Retina (tissue), 1 donor: Measurements from ENCODE around the gene MYLK.
A peak's percentile ranks its signal among the peaks of the same experiment; 100 is the strongest.
"Not testable (repeated sequence)": the region's sequence is repeated elsewhere in the genome, so short reads cannot be mapped to it uniquely, and the experiment has no call there.

Experiments used
- DNase-seq: peaks from one replicate; pipeline ENCODE4 v3.0.0-alpha.2; 2016

The MYLK gene

DNA sequence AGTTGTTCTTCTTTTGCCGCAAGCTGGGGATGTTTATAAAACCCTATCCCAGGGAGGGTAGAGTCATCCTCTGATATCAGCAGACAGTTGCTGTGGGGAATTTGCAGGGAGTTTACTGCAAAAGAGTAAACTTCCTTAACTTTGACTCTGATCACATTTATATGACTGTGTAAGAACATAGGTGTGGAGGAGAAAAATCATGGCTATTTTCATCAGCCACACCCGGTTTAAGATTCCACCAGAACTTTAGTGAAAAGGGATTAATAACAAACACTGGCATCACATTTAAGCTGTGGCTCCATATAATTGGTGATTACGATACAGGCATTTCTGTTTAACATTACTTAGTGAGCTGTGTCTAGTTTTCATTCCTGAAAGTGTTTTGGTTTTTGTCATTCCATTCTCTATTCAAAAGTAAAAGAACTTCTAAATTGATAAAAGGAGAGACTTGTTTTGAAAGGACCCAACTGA lies 143.1 kb downstream of the MYLK start:
- DNase-seq: no peak

DNA sequence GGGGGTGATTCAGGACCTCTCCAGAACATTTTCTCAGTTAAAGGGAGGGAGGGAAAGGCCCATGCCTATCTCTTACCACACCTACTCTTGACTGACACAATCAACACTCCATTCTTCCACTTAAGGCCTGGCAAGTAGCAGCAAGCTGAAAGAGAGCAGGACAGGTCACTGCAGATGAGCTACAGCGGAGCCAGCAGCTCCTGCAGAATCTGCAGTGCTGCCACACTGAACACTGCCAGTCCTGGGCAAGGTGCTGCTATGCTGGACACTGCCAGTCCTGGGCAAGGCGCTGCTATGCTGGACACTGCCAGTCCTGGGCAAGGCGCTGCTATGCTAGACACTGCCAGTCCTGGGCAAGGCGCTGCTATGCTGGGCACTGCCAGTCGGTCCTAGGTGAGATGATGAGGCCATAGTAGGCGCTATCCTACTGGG lies 143.7 kb downstream of the MYLK start:
- no peak for DNase-seq

DNA sequence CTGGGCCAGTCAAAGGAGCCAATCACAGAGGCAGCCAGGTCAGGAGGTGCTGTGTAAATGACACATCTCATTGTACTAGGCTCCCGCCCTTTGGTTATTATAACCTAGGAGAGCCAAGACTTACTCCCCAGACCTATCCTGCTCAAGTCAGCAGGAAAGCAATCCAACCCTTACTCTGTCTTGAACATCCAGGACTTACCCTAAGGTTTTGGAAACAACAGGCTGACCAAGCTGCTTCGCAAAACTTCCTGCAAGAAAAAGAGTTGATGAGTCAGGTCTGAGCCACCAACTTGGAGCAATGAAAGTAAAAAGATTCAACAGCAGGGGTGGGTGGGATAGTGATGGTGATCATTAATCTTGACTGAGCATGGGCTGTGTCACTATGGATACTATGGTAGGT lies 144.4 kb downstream of the MYLK start:
- no peak for DNase-seq

DNA sequence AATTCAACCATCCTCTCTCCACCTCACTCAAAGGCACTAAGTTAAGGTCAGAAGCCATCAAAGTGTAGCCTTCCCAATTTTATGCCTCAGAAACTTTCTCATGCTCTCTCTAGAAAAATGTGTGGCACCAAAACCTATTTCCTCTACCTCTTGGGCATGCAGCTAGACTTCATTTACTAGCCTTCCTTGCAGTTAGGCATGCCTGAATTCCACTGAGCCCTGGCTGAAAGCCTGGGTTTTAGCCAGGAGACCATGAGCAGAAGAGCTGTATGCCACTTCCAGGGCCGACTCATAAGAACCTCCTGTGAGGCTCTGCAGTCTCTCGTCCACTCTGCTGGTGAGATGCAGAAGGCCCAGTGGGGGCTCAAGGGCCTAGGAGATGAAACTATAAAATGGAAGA lies 145.0 kb downstream of the MYLK start:
- DNase-seq: no peak

DNA sequence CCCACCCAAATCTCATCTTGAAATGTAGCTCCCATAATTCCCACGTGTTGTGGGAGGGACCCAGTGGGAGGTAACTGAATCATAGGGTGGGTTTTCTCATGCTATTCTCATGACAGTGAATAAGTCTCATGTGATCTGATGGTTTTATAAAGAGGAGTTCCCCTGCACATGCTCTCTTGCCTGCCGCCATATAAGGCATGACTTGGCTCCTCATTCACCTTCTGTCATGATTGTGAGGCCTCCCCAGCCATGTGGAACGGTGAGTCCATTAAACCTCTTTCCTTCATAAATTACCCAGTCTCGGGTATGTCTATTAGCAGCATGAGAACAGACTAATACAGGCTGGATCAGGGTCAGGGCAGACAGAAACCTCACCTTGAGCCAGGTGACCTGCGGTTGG lies 145.6 kb downstream of the MYLK start:
- not testable (repeated sequence) for DNase-seq

DNA sequence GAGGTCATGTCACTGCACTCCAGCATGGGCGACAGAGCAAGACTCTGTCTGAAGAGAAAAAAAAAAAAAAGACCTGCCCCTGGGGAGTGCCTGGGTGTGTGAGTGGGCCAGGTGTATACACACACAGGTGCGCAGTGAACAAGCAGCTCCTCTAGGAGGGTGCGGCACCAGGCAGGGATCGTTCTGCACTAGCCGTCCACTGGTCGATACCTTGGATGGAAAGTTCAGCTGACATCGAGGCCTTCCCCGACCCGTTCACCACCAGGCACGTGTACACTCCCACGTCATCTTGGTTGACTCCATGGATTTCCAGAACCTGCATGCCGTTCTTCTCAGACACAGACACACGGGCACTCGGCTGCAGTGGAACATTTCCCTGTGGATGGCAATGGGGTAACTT lies 147.0 kb downstream of the MYLK start:
- DNase-seq: no peak

DNA sequence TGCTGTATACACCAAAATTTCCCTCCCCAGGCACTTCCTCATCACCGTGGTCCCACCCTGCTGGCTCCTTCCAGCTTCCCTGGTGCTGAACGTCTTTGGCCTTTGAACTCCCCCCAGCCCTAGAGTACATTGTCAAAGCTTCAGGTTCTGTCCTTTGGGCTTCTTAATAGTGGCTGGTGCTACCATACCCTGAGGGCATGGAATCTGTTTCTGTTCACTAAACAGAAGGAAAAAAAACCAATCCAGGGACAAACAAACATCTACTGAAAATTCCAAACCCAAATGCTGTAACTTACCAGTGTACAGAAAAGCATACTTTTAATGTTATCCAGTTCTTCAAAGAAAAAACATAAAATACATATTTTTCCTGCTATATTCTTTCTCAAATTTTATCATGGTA lies 148.7 kb downstream of the MYLK start:
- no peak for DNase-seq

DNA sequence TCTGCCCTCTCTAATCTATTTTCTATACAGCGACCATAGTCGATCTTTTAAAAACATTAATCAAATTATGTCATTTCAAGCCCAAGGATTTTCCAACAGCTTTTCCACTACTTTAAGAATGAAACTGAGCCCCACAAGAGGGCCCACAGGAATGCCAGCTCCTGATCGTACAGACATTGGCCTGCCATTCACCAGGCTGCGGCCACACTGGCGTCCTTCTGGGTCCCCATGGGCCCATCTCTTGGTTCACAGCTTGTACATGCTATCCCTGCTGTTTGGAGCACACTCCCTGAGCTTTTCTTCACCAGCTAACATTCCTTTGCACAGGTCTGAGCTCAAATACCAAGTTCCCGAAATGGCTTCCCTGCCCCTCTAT lies 149.6 kb downstream of the MYLK start:
- no peak for DNase-seq

DNA sequence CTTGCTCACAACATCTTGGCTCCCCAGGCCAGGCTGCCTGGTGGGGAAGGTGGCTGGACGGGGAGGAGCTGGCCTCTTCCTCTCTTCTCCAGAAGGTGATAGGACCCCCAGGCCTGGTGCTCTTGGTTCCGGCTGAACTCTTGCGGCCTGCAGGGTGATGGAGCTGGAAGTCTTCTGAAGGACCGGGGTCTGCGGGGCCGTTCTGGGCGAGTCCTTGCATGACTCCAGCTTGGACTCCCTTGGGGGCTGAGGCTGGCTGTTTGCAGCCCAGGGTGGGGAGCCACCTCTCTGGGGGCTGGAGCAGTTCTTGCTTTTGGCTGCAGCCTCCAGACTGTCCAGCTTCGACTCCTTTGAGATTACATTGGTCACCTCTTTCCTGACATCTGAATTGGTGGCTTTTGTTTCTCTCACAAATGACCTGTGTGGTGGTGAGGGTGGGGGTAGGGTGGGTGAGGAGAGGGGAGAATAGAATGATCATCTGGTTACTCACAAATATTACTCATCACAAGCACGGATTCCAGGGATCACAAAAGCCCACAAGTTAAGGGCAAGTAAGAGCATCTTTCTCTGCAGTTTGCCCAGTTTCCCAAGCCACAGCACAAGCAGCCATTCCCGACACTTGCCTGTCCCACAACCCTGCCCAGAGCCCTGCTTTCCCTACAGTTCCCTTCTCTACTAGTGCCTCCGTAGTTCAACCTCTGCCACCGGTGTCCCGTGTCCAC lies 150.2 kb downstream of the MYLK start:
- DNase-seq: no peak

DNA sequence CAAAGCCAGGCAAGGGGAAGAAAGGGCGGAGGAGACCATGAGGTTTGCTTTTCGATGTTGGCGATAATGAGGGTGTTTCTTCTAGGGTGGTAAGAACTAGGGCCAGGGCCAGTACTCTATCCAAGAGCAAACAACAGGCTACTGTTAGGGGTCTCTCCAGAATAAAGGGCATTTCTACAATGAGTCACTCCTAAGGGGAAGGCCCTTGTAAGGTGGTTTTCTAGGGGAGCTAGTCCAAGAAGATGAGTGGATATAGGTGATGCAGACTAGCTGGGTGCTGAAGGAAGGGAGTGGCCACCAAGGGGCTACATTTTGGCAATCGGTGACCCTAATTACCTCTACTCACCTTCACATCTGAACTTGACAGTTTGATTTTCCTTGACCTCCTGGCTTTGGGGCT lies 150.8 kb downstream of the MYLK start:
- no peak for DNase-seq

DNA sequence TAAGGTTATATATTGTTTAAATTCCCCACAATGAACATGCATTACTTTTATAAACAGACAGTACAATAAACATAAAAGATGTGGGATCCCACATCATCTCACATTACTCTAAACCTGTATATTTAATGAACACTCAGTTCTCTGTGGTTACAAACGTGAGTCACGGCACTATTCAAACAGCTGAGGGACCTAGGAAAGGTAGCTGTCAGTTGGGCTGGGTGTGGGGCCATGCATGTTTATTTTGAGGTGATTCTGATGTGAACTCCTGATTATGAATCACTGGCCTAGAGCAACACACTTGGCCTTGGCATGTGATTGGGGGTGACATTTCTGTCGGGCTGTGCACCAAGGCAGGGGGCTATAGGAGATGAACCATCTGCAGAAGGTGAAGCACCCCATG lies 151.7 kb downstream of the MYLK start:
- no peak for DNase-seq

DNA sequence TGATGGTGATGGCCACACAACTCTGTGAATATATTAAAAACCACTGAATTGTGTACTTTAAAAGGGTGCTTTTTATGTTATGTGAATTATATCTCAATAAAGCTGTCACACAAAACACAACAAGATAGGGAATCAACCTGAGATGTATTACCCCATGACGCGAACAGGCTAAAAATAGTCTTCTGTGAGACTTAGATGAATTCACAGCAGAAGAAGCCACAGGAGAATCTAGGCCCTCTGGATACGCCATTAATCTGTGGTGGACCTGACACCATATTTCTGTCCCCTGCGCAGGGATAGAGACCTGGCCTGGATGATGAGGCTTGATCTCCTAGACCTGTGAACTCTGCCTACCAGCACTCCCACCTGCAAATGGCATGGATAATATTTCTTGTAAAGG lies 153.3 kb downstream of the MYLK start:
- no peak for DNase-seq

DNA sequence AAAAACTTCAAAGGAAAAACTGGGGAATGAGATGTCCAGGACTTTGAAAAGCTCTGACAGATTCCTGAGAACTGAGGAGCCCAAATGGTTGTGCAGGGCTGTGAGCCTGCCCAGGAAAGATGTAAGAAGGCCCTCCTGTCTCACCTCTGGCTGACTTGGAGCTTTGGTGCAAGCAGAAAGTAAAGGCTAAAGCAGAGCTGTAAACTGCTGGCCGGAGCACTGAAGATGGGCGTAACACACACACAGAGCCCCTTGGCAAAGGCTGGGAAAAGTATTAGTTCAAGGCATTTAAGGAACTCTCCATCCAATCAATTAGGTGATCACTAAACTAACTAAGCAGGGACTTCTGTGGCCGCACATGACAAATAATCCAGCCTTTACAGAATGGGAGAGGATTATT lies 155.1 kb downstream of the MYLK start:
- DNase-seq: no peak

DNA sequence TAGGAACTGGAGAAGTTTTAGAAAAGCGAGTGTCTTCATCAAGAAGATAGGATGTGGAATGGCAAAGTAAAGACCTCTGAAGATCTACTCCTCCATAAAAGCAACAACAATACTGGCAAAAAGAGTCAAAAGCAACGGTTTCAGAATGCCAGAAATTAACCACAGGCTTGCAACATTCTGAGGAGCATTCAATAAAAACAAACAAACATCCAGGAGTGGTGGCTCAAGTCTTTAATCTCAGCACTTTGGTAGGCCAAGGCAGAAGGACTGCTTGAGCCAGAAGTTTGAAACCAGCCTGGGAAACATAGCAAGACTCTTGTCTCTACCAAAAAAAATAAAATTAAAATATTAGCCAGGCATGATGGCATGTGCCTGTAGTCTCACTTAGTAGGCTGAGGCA lies 156.1 kb downstream of the MYLK start:
- DNase-seq: no peak

DNA sequence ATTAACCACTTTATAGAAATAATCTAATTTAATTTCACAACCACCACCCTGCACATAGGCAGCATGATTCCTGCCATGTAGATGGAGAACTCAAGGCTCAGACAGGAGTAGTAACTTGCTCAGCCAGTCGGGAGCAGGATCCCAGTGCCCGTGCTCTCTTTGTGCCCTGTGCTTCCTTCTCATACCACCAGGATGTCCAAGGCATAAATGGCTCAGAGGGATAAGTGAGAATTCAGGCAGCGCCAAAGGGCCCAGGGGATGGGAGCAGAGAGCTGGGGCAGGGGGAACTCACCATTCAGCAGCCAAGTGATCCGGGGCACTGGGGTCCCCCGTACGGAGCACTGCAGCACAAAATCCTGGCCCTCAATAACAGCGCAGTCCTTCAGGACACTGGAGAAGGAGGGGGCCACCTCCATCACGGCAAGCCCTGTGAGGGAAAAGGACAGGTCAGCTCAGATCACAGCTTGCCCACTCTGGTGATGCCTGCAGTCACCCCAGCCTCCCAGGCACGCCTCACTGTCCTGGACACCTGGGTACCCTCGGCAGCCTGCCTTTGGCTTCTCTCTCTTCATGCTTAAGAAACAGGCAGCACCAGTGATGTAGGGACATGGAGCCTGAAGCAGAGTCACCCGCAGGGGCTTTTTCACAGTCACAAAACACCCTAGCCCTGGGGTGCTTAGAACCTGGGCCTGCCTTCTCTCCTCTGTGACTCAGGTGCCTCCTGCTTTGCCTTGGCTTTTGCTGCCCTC lies 158.3 kb downstream of the MYLK start:
- no peak for DNase-seq

DNA sequence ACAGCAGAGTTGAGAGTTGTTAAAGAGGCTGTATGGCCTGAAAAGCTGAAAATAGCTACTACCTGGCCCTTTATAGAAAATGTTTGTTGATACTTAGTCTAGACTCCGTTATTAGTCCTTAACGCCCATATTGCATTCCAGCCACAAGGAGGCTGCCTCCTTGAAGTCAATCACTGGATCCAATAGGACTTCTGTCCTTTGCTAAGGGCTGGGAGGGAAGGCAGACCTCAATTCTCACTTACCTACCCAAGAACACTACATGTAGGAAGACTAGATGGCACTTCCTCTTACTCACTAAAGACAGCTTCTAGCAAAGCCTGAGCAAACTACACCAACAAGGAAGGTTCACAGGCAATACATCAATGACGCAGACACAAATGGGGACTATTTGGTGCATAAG lies 159.8 kb downstream of the MYLK start:
- DNase-seq: no peak

DNA sequence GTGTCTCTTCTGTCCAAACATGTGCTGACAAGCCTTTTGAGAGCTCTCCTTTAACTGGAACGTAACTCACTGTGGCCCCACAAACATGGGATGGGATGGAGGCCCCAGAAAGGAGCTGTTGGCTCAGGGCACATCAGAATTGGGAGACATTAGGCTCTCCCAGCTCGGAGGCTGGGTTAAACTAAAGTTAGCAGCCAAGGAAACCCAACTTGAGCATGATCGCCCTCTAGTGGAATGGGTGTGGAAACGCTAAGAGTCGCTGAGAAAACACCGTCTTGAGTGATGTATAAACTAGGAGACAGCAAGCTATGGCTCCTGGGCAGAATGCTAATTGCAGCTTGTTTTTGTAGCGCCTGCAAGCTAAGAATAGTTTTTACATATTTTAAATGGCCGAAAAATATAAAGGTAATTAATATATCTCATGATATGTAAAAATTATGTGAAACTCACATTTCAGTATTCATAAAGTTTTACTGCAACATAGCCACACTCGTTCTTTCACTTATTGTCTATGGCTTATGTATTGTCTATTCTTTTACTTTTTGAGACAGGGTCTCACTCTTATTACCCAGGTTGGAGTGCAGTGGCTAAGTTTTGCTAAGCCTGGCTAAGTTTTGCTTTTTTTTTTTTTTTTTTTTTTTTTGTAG lies 160.5 kb downstream of the MYLK start:
- peak; percentile 81 for DNase-seq

DNA sequence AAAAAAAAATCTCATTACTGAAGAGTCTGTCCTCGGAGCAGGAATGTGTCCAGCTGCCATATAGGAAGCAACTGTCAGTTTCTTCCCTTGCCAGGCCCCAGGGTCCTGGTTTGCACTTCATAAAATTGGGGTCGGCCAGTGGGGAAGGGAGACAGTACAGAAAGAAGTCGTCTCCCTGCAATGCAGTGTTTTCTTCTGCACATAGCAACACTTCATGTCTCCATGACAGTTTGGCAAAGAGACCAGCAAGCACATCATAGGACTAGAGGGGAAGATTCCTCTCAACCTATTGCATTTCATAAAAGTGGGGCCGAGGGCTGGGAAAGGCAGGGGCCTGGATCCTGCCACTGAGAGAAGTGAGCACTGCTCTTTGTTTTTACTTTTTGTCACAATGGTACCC lies 161.1 kb downstream of the MYLK start:
- DNase-seq: no peak

DNA sequence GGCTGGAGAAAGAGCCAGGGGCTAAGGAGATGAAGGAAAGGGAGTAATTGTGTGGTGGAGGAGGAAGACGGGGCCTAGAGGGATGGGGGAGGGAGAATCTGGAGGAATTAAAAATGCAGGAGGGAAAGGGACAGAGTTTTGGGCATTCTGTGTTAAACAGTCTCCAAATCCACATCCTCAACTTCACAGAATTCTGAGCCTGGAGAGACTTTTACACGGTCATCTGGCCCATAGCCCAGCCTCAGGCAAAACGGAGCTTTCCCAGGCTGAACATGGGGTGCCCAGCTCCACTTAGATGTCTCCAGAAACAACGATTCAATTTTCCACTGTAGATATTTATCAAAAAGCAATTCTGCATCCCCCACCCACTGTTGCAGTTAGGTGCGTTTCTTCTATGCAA lies 161.7 kb downstream of the MYLK start:
- DNase-seq: no peak

DNA sequence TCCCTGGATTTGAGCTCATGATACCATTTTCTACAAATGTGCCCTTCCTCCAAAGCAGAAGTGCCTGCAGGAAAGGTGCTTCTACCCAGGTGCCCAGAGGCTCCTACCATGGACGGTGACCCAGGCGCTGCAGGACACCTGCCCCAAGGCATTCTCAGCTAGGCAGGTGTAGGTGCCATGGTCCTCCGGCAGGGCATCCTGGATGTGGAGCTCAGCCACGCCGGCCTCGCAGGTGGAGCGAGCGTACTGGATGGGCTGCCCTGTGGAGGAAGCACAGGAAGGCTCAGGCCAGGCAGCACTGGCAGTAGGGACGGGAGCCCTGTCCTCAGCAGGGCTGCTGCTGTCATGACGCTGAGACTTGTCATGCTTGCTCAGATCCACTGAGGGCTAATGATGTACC lies 162.1 kb downstream of the MYLK start:
- no peak for DNase-seq

DNA sequence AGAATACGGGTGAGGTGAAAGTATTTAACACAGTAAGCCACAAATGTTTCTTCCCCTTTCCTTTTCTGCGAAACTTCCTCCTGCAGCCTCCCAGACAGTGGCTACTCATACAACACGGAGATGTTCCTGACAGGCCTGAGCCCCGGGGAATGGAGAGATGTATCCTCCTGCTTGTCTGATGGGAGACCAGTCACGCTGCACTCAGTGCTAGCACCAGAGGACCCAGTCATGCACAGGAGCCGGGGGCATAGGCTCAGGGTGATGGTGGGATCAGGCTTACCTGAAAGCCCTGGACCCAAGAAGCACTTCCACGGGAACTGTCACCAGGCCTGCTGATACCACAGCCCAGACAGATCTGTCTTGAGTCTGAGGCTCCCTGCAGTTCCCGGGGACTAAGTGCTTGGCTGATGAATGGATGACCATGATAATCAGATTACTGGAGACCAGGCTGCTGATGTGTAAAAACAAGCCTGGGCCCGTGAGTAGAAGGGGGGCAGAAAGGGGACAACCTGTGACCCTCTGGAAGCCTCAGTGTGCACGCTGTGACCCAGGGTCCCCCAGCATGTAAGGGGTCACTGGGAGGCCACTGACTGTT lies 162.9 kb downstream of the MYLK start:
- peak; percentile 54 for DNase-seq

DNA sequence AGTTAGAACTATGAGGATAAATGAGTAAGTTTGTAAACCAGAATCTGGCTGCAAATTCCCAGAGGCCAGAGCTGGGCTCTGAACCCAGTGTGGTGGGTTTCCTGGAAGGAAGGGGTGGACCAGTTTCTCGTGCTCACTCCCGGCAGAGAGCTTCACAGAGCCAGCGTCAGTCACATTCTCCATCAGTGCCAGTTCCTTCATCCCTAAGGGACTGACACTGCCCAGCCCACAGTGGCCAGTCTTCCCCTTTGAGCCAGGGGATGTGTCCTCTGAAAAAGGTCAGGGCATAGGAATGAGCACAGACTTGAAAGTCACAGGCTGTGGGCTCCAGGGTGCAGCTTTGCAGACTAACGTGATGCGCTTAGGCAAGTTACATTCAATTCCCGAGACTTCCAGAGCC lies 163.5 kb downstream of the MYLK start:
- DNase-seq: no peak

DNA sequence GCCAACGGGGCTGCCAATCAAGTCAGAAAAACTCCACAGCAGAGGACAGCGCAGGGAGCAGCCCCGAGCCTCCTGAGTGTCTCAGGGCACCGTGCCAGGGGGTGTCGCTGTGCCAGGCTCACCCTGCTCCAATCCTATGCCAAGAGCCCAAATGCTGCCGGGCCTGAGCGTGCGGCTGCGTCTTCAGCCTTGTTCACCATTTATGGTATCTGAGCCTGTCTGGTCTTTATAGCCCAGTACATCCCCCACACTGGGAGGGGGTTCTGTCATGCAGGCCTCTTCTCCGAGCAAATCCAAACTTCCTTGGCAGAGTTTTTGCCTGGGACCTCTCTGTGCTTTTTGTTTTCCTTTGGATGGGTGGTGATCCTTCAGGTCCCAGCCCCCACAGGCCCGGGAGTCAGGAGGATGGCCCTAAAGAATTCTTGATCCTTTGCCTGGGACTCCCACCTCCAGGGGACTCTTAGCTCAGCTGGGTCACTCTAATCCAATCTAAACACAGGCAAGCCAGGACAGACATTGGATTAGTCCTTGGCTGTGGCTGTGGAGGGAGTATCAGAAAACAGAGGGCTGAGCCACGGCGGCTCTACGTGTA lies 164.2 kb downstream of the MYLK start:
- no peak for DNase-seq
